K562 (cell line): ENCODE measurements around the gene FOXJ1. TPM values are rescaled to one million over a fixed set of nuclear protein-coding genes. Genes with fewer than 3 reads are reported as not detected.

Experiments
- C11orf30 ChIP-seq: fragments of 450-650 bp; IDR thresholded peaks from 2 replicates; pipeline ENCODE4 v1.6.1; 2016; ENCODE audit warnings: low read depth, mild to moderate bottlenecking
- FOXA1 ChIP-seq: fragments of 450-650 bp; IDR thresholded peaks from 2 replicates; pipeline ENCODE4 v1.6.1; 2016; ENCODE audit warnings: mild to moderate bottlenecking, borderline replicate concordance
- HNRNPUL1 ChIP-seq: fragments of 200-400 bp; formaldehyde crosslinking; IDR thresholded peaks from 2 replicates; pipeline ENCODE4 v1.6.1; 2017; ENCODE audit warnings: low read length
- HOXB6 ChIP-seq: fragments of 250-450 bp; sonication (Bioruptor Pico); IDR thresholded peaks from 2 replicates; pipeline ENCODE4 v1.5.1; 2022; ENCODE audit warnings: mild to moderate bottlenecking, borderline replicate concordance
- NFE2L1 ChIP-seq: fragments of 450-650 bp; IDR thresholded peaks from 2 replicates; pipeline ENCODE4 v1.6.1; 2016; ENCODE audit warnings: missing genetic modification characterization, low read depth, mild to moderate bottlenecking, missing compliant biosample characterization, moderate library complexity, borderline replicate concordance
- NFXL1 ChIP-seq: fragments of 450-650 bp; formaldehyde crosslinking; IDR thresholded peaks from 2 replicates; pipeline ENCODE4 v1.4.0; 2021; ENCODE audit warnings: mild to moderate bottlenecking
- NRF1 ChIP-seq, 2 experiments: fragments of 450-650 bp; IDR thresholded peaks in 1 of 2; conservative IDR thresholded peaks in 1 of 2; 2 replicates each; pipeline ENCODE4 v1.6.1; 2014; ENCODE audit warnings: mild to moderate bottlenecking in 2 of 2
- PHF8 ChIP-seq: fragments of 200-600 bp; sonication (generic); IDR thresholded peaks from 2 replicates; pipeline ENCODE4 v1.6.1; 2012; ENCODE audit warnings: mixed run types, mild to moderate bottlenecking, inconsistent platforms, low read length, moderate library complexity, borderline replicate concordance
- RAD51 ChIP-seq: fragments of 450-650 bp; IDR thresholded peaks from 2 replicates; pipeline ENCODE4 v1.7.1; 2016; ENCODE audit warnings: low read depth, mild to moderate bottlenecking, borderline replicate concordance
- SRSF1 ChIP-seq: fragments of 200-400 bp; formaldehyde crosslinking; IDR thresholded peaks from 2 replicates; pipeline ENCODE4 v1.6.1; 2017; ENCODE audit warnings: mild to moderate bottlenecking, low read depth, low read length, moderate library complexity
- WHSC1 ChIP-seq: IDR thresholded peaks from one replicate; pipeline ENCODE4 v1.6.1; 2012; ENCODE audit warnings: low read length, control low read depth, inconsistent platforms
- polyA plus RNA-seq, 8 experiments: library from polyadenylated mRNA; depleted of rRNA in 4 of 8; stranded (reverse) in 5 of 8; unstranded in 3 of 8; fragments of >200 nt; fragmentation: Nextera tagmentation in 2 of 8; fragmentation: Illumina TruSeq in 1 of 8; extraction: Ambion mirVana in 2 of 8; extraction: Trizol in 1 of 8; gene quantifications; 2 replicates each; pipeline versions ENCODE4 v1.2.1 to v1.2.3, GENCODE V29; 2011 to 2014; ENCODE audit warnings: inconsistent platforms in 1 of 8, missing spikeins in 1 of 8
- total RNA-seq, 7 experiments: library from RNA; depleted of rRNA in 6 of 7; stranded (reverse); fragments of >200 nt in 6 of 7; fragmentation: Illumina TruSeq in 2 of 7; extraction: Trizol in 2 of 7; gene quantifications; 2 replicates each; pipeline versions ENCODE4 v1.2.1 to v1.2.3, GENCODE V29; 2011 to 2021; ENCODE audit warnings: low replicate concordance in 1 of 7
- TF ChIP-seq, protein P1 (sequence below), 2 experiments: fragments of 450-650 bp; formaldehyde crosslinking in 1 of 2; IDR thresholded peaks; 2 replicates each; pipeline versions ENCODE4 v1.4.0 to v1.6.1; 2014 to 2020; ENCODE audit warnings: mild to moderate bottlenecking in 2 of 2, borderline replicate concordance in 1 of 2, low read depth in 1 of 2
- TF ChIP-seq, protein P2 (sequence below): fragments of 450-650 bp; IDR thresholded peaks from 2 replicates; pipeline ENCODE4 v1.6.1; 2016; ENCODE audit warnings: mild to moderate bottlenecking
- TF ChIP-seq, protein P3 (sequence below): fragments of 450-650 bp; IDR thresholded peaks from 2 replicates; pipeline ENCODE4 v1.6.1; 2016

FOXJ1 gene
- total and polyA plus RNA-seq, 9 of the 15 experiments (the other 6 are each of a cell fraction or from before 2014, with no cell fraction given): 0.07 TPM; not detected in 8

DNA sequence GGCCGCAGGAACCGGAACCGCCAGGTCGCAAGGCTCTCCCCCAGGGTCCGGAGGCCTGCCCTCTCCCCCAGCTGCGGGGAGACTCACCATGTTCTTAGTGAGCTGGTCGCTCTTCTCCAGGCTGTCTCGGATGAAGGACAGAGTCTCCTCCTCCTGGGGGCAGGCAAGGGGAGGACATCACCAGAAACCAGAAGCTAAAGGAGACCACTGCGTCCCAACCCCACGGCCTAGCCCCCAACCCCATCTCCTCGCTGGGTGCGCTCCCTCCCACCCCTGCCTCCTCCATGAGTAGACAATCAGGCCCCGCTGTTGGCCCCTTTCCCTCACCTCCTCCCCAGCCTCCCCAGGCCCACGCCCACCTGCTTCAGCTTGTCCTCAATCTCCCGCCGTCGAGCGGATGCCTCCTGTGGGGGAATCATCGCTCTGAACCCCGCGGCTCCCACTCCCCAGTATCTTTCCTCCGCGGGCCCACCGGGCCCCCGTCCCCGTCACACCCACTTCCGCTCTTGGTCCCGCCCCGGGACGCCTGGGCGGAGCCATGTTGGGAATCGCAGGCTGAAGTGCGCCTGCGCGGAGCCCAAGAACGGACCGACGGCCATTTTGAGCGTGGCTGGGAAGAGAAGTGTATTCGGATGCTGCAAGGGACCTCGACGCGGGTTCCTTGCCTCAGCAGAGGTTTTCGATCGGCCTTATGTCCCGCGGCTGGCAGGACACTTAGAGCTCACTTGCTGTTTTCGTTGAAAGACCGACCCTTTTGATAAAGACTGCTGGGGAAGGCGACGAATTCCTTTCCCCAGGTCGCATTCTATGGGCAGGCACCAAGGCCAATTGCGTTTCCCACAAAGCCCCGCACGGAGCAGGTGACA is 37.5 kb downstream of the FOXJ1 start, which contains the start of gene EXOC7 (continued):
- TF ChIP-seq SRSF1: no peak
- TF ChIP-seq, protein P1, sequence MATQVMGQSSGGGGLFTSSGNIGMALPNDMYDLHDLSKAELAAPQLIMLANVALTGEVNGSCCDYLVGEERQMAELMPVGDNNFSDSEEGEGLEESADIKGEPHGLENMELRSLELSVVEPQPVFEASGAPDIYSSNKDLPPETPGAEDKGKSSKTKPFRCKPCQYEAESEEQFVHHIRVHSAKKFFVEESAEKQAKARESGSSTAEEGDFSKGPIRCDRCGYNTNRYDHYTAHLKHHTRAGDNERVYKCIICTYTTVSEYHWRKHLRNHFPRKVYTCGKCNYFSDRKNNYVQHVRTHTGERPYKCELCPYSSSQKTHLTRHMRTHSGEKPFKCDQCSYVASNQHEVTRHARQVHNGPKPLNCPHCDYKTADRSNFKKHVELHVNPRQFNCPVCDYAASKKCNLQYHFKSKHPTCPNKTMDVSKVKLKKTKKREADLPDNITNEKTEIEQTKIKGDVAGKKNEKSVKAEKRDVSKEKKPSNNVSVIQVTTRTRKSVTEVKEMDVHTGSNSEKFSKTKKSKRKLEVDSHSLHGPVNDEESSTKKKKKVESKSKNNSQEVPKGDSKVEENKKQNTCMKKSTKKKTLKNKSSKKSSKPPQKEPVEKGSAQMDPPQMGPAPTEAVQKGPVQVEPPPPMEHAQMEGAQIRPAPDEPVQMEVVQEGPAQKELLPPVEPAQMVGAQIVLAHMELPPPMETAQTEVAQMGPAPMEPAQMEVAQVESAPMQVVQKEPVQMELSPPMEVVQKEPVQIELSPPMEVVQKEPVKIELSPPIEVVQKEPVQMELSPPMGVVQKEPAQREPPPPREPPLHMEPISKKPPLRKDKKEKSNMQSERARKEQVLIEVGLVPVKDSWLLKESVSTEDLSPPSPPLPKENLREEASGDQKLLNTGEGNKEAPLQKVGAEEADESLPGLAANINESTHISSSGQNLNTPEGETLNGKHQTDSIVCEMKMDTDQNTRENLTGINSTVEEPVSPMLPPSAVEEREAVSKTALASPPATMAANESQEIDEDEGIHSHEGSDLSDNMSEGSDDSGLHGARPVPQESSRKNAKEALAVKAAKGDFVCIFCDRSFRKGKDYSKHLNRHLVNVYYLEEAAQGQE (IDR thresholded peaks at IDR 0.05; ENCODE audit: borderline replicate concordance): no peak
- TF ChIP-seq, protein P1 (CRISPR knock-in tag; IDR thresholded peaks at IDR 0.05; ENCODE audit: low read depth): 0 out of 2 replicates have a peak, but pooled peaks have one; percentile 54
- no peak for TF ChIP-seq HOXB6
- TF ChIP-seq WHSC1: no peak
- TF ChIP-seq, protein P2, sequence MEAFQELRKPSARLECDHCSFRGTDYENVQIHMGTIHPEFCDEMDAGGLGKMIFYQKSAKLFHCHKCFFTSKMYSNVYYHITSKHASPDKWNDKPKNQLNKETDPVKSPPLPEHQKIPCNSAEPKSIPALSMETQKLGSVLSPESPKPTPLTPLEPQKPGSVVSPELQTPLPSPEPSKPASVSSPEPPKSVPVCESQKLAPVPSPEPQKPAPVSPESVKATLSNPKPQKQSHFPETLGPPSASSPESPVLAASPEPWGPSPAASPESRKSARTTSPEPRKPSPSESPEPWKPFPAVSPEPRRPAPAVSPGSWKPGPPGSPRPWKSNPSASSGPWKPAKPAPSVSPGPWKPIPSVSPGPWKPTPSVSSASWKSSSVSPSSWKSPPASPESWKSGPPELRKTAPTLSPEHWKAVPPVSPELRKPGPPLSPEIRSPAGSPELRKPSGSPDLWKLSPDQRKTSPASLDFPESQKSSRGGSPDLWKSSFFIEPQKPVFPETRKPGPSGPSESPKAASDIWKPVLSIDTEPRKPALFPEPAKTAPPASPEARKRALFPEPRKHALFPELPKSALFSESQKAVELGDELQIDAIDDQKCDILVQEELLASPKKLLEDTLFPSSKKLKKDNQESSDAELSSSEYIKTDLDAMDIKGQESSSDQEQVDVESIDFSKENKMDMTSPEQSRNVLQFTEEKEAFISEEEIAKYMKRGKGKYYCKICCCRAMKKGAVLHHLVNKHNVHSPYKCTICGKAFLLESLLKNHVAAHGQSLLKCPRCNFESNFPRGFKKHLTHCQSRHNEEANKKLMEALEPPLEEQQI: no peak
- peak; percentile 93 for TF ChIP-seq PHF8
- TF ChIP-seq C11orf30: peak; percentile 60
- no peak for TF ChIP-seq NFE2L1 (tag)
- 0 out of 2 replicates have a peak, but pooled peaks have one; percentile 1 for TF ChIP-seq RAD51
- TF ChIP-seq HNRNPUL1: no peak
- TF ChIP-seq, protein P3, sequence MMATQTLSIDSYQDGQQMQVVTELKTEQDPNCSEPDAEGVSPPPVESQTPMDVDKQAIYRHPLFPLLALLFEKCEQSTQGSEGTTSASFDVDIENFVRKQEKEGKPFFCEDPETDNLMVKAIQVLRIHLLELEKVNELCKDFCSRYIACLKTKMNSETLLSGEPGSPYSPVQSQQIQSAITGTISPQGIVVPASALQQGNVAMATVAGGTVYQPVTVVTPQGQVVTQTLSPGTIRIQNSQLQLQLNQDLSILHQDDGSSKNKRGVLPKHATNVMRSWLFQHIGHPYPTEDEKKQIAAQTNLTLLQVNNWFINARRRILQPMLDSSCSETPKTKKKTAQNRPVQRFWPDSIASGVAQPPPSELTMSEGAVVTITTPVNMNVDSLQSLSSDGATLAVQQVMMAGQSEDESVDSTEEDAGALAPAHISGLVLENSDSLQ: 0 out of 2 replicates have a peak, but pooled peaks have one; percentile 12
- peak; percentile 92 to 93 for TF ChIP-seq NRF1 (conservative IDR thresholded peaks at IDR 0.05 in 1 of 2, IDR thresholded peaks at IDR 0.05 in 1 of 2)
- TF ChIP-seq FOXA1: no peak
- TF ChIP-seq NFXL1 (CRISPR knock-in tag): no peak
